SH-SY5Y (cell line): ENCODE results near the gene BAD.

ENCODE experiments used
- GATA2 ChIP-seq: IDR thresholded peaks from 2 replicates; pipeline ENCODE4 v1.6.1; 2011; ENCODE audit warnings: mild to moderate bottlenecking, low read depth, low read length
- GATA3 ChIP-seq: IDR thresholded peaks from 2 replicates; pipeline ENCODE4 v1.6.1; 2011; ENCODE audit warnings: low read depth, mild to moderate bottlenecking, low read length, moderate library complexity

DNA sequence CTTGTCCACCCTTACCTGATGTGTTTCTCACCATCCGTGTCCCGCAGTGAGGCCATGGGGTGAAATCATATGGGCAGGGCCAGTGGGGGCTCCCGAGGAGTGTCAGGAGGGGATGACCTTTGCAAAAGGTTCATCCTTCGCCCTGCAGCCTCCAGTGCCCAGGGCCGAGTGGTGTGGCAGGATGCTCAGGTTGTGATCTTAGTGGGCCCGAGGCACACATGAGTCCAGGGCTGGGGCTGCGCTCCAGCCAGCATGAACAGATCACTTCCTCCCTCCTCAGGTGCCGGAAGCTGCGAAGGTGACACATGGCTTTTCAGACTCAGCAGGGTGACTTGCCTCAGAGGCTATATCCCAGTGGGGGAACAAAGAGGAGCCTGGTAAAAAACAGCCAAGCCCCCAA lies 46.4 kb downstream of the BAD start:
- no peak for TF ChIP-seq GATA3
- no peak for TF ChIP-seq GATA2
